ENCODE measurements around the gene PARD3. TPM values are rescaled to one million over a fixed set of nuclear protein-coding genes. Genes with fewer than 3 reads are reported as not detected.

The PARD3 gene
- polyA plus RNA-seq, 2 of the 4 experiments (the other 2 are of a cell fraction), result 110 to 200 TPM

DNA sequence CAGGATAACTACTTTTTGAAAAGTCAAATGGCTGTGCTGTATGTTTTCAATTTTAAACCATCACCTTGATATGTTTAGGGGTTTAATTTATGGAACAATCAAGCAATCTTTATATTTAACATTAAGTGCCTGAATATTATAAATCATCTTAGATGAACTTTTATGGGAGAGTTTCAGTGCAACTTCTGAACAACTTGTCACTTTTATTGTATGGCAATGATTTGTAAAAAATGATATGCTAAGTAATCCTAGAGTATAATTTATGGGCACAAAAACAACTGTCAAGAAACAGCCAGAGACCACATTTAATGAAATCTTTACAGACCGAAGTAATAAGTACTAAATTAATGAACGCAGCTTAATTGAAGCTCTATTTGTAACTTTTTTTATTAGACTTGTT is 498.9 kb downstream of the PARD3 start:
- H3K4me3 ChIP-seq, result no peak overlapping the region
- 91% methylated on average over 2 of the region's 2 CpGs for WGBS (ENCODE audit: missing lambda C conversion rate)
- POLR2A ChIA-PET, result no interaction called here

DNA sequence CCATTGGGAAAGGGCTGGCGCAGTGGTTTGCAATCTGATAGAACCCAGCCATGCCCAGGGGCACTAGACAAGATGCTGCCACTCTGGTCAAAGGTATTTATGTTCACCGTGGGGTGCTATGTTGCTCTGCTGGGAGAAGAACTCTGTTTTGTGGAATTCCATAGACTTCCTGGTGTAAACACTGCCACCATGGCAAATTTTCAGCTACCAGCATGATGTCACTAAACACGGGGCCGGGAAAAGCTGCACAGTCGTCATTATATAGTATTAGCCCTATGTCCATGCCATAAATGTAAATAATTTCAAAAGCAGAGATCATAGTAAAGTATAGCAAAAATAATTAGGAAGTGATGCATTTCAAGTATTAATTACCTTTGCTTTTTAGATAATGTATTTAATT is 500.6 kb downstream of the PARD3 start:
- POLR2A ChIA-PET, result no interaction called here
- no peaks in the 10 kb centered on the region for H3K9me3 ChIP-seq
- no peak overlapping the region; the same call in 2 of the 3 replicates for H3K4me2 ChIP-seq
- H3K4me3 ChIP-seq, result no peak overlapping the region
- no peak overlapping the region for H3K27ac ChIP-seq
- 84% methylated on average over 5 of the region's 5 CpGs for WGBS (ENCODE audit: missing lambda C conversion rate)
- FAIRE-seq (no peak), DNase-seq (ENCODE audit: low read depth in 1 of 2, low spot score in 1 of 2) (no peak), ATAC-seq (peak in 1 of 2 experiments; percentile 20; a peak in 2 of 6 replicates)
- no peak for TF ChIP-seq PHF8 (IDR thresholded peaks at IDR 0.05; ENCODE audit: borderline replicate concordance, low read depth)
- TF ChIP-seq MAFK (IDR thresholded peaks at IDR 0.05; ENCODE audit: partially characterized antibody), result peak; percentile 77
- no peak for TF ChIP-seq EHMT2 (IDR thresholded peaks at IDR 0.05; ENCODE audit: low read depth)
- TF ChIP-seq RCOR1 (IDR thresholded peaks at IDR 0.05; ENCODE audit: low read depth, low read length), result no peak
- CTCF ChIA-PET, result no interaction called here
- peaks cover 28% of the 10 kb centered on the region for H3K4me1 ChIP-seq

More for the DNA sequence above, 498.9 kb downstream of the PARD3 start:
- DNase-seq (ENCODE audit: low read depth in 1 of 2, low spot score in 1 of 2) (no peak), ATAC-seq (no peak), FAIRE-seq (no peak)
- CTCF ChIA-PET, result interaction anchor here (1.3 kb wide), 1 partner anchor 16 kb away, joined by 4 read pairs; no protein-coding TSS in a partner anchor
- no peak overlapping the region for H3K4me2 ChIP-seq
- H3K4me1 ChIP-seq, result peaks cover 45% of the 10 kb centered on the region
- H3K9me3 ChIP-seq, result no peaks in the 10 kb centered on the region
- H3K27ac ChIP-seq, result no peak overlapping the region
- TF ChIP-seq CBX2 (IDR thresholded peaks at IDR 0.05; ENCODE audit: borderline replicate concordance, low read depth) (no peak), NR3C1 (IDR thresholded peaks at IDR 0.05) (no peak), CHD2 (IDR thresholded peaks at IDR 0.05; ENCODE audit: low read length, partially characterized antibody) (no peak), RCOR1 (IDR thresholded peaks at IDR 0.05; ENCODE audit: low read depth, low read length) (no peak), ELK1 (IDR thresholded peaks at IDR 0.05; ENCODE audit: low read depth, low read length) (no peak), CHD4 (IDR thresholded peaks at IDR 0.05; ENCODE audit: borderline replicate concordance) (no peak), ZFP36 (IDR thresholded peaks at IDR 0.05; ENCODE audit: borderline replicate concordance, partially characterized antibody) (no peak), MYC (IDR thresholded peaks at IDR 0.05; ENCODE audit: borderline replicate concordance, low read length) (no peak), RFX5 (IDR thresholded peaks at IDR 0.05) (no peak), FOSB (CRISPR knock-in tag; IDR thresholded peaks at IDR 0.05) (no peak), FOXS1 (CRISPR knock-in tag; IDR thresholded peaks at IDR 0.05) (no peak), GATA3 (IDR thresholded peaks at IDR 0.05; ENCODE audit: borderline replicate concordance) (no peak), EHMT2 (IDR thresholded peaks at IDR 0.05; ENCODE audit: low read depth) (no peak), SMC3 (IDR thresholded peaks at IDR 0.05) (no peak), RAD21 (conservative IDR thresholded peaks at IDR 0.05 in 1 of 2, IDR thresholded peaks at IDR 0.05 in 1 of 2) (no peak)
- TF ChIP-seq, protein P1, sequence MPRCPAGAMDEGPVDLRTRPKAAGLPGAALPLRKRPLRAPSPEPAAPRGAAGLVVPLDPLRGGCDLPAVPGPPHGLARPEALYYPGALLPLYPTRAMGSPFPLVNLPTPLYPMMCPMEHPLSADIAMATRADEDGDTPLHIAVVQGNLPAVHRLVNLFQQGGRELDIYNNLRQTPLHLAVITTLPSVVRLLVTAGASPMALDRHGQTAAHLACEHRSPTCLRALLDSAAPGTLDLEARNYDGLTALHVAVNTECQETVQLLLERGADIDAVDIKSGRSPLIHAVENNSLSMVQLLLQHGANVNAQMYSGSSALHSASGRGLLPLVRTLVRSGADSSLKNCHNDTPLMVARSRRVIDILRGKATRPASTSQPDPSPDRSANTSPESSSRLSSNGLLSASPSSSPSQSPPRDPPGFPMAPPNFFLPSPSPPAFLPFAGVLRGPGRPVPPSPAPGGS (IDR thresholded peaks at IDR 0.05), result no peak

DNA sequence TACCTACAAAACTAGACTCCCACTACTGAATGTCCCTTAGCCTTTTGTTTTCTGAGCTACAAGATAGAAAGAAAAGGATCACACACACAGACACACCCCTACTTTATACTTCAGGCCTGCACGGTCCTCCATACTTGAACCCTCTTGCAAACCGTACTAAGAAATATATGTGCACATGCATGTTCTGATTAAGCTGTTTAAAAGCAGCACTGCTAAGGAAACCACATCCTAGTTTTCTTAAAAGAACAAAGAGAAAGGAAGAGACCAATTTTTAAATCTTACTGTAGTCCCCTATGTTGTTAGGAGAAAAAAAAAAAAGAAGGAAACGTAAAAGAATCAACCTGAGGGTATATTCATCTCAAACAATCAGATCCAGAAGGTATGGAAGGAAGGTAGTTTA is 501.2 kb downstream of the PARD3 start:
- no peak for DNase-seq (ENCODE audit: low read depth in 1 of 2, low spot score in 1 of 2)
- Histone ChIP-seq H3K9me3 (no peaks in the 10 kb centered on the region), H3K4me1 (peaks cover 23% of the 10 kb centered on the region), H3K4me3 (no peak overlapping the region), H3K27ac (peak overlapping the region; percentile 8 to 63; a peak in 4 of 6 replicates), H3K4me2 (peak overlapping the region; percentile 41)
- ChIA-PET CTCF (interaction anchor here (1.1 kb wide), 1 partner anchor 18 kb away, joined by 3 read pairs; no protein-coding TSS in a partner anchor), POLR2A (no interaction called here)
- 57% methylated on average over 3 of the region's 3 CpGs for WGBS (ENCODE audit: missing lambda C conversion rate)
- ATAC-seq, result no peak
- no peak for TF ChIP-seq ZNF302 (CRISPR knock-in tag; IDR thresholded peaks at IDR 0.05)
- TF ChIP-seq KDM1A (IDR thresholded peaks at IDR 0.05; ENCODE audit: low read depth), result no peak
- no peak for TF ChIP-seq EP300 (IDR thresholded peaks at IDR 0.05)
- TF ChIP-seq HOXA7 (CRISPR knock-in tag; IDR thresholded peaks at IDR 0.05), result no peak
- TF ChIP-seq, protein P2, sequence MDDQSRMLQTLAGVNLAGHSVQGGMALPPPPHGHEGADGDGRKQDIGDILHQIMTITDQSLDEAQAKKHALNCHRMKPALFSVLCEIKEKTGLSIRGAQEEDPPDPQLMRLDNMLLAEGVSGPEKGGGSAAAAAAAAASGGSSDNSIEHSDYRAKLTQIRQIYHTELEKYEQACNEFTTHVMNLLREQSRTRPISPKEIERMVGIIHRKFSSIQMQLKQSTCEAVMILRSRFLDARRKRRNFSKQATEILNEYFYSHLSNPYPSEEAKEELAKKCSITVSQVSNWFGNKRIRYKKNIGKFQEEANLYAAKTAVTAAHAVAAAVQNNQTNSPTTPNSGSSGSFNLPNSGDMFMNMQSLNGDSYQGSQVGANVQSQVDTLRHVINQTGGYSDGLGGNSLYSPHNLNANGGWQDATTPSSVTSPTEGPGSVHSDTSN (IDR thresholded peaks at IDR 0.05), result no peak
- no peak for TF ChIP-seq CEBPB (IDR thresholded peaks at IDR 0.05)
- no peak for TF ChIP-seq FOSB (CRISPR knock-in tag; IDR thresholded peaks at IDR 0.05)
- TF ChIP-seq NFE2L2 (conservative IDR thresholded peaks at IDR 0.05; ENCODE audit: low read length), result no peak
- no peak for FAIRE-seq

Data from A549 (cell line).